IMR-90 (cell line): ENCODE measurements around the gene SHISA4. TPM values are rescaled to one million over a fixed set of nuclear protein-coding genes. Genes with fewer than 3 reads are reported as not detected.

Experiments used
- ATAC-seq: fragments of 200-7000 bp; cut with Tn5 transposase; 2 replicates; pipeline ENCODE4 v1.9.1; 2020; ENCODE audit warnings: low read depth, mild to moderate bottlenecking, moderate library complexity
- BruUV-seq: library from RNA; stranded (reverse); fragments of 400-500 nt; replicated peaks from 2 replicates; lab custom pipeline; 2021; lab: Mats Ljungman, UMichigan
- CTCF ChIA-PET: fragments of 300-600 bp; formaldehyde crosslinking; extraction: SDS; loops from one replicate; lab custom pipeline; 2021; ENCODE audit warnings: antibody characterized with exemption; lab: Yijun Ruan, JAX
- POLR2A ChIA-PET: fragments of 300-600 bp; sonication (Branson Sonifier 250); formaldehyde crosslinking; loops from one replicate; lab custom pipeline; 2022; ENCODE audit warnings: antibody characterized with exemption; ENCODE audit not compliant: unreplicated experiment; lab: Charles Lee
- DNase-seq: peaks from one replicate; pipeline ENCODE4 v3.0.0; 2013
- H2AFZ ChIP-seq: replicated peaks from 2 replicates; pipeline ENCODE3; 2013; ENCODE audit warnings: low read length, mild to moderate bottlenecking; ENCODE audit not compliant: poor library complexity
- H2AK5ac ChIP-seq: 2 replicates; pipeline ENCODE4 v1.6.1; 2013; ENCODE audit warnings: low read depth, low read length, inconsistent platforms
- H2AK9ac ChIP-seq: replicated peaks from 2 replicates; pipeline ENCODE3; 2013; ENCODE audit warnings: mild to moderate bottlenecking, low read depth, low read length, moderate library complexity; ENCODE audit not compliant: poor library complexity
- H2BK120ac ChIP-seq: 2 replicates; pipeline ENCODE4 v1.6.1; 2013; ENCODE audit warnings: low read depth, low read length, inconsistent platforms
- H2BK15ac ChIP-seq: 3 replicates; pipeline ENCODE4 v1.6.1; 2013; ENCODE audit warnings: low read depth, low read length, inconsistent platforms
- H2BK20ac ChIP-seq: 2 replicates; pipeline ENCODE4 v1.6.1; 2013; ENCODE audit warnings: low read depth, mild to moderate bottlenecking, inconsistent platforms, low read length, moderate library complexity
- H2BK5ac ChIP-seq: 2 replicates; pipeline ENCODE4 v1.6.1; 2013; ENCODE audit warnings: mild to moderate bottlenecking, low read depth, low read length, inconsistent platforms; ENCODE audit not compliant: poor library complexity, severe bottlenecking
- H3K14ac ChIP-seq: replicated peaks from 2 replicates; pipeline ENCODE4 v1.6.1; 2013; ENCODE audit warnings: low read depth, low read length, inconsistent platforms
- H3K18ac ChIP-seq: 2 replicates; pipeline ENCODE4 v1.6.1; 2013; ENCODE audit warnings: low read depth, low read length, control low read depth
- H3K23ac ChIP-seq: 2 replicates; pipeline ENCODE4 v1.6.1; 2013; ENCODE audit warnings: low read depth, low read length, inconsistent platforms
- H3K27ac ChIP-seq: 2 replicates; pipeline ENCODE4 v1.5.1; 2013; ENCODE audit warnings: mild to moderate bottlenecking, control low read depth, low read length; ENCODE audit not compliant: insufficient read depth
- H3K27me3 ChIP-seq: 2 replicates; pipeline ENCODE4 v1.6.1; 2013; ENCODE audit warnings: low read length; ENCODE audit not compliant: control insufficient read depth, insufficient read depth
- H3K36me3 ChIP-seq: 2 replicates; pipeline ENCODE4 v1.6.1; 2013; ENCODE audit warnings: low read length, mixed read lengths; ENCODE audit not compliant: control insufficient read depth, insufficient read depth
- H3K4ac ChIP-seq: 2 replicates; pipeline ENCODE4 v1.6.1; 2013; ENCODE audit warnings: low read depth, low read length, inconsistent platforms
- H3K4me1 ChIP-seq: 2 replicates; pipeline ENCODE4 v1.6.1; 2013; ENCODE audit warnings: low read length, mixed read lengths; ENCODE audit not compliant: control insufficient read depth, insufficient read depth
- H3K4me2 ChIP-seq: 2 replicates; pipeline ENCODE4 v1.6.1; 2013; ENCODE audit warnings: low read depth, mild to moderate bottlenecking, control low read depth, low read length, moderate library complexity
- H3K4me3 ChIP-seq: 2 replicates; pipeline ENCODE4 v1.5.1; 2013; ENCODE audit warnings: low read depth, mild to moderate bottlenecking, control low read depth, low read length, moderate library complexity; ENCODE audit not compliant: insufficient read depth
- H3K56ac ChIP-seq: 2 replicates; pipeline ENCODE4 v1.6.1; 2013; ENCODE audit warnings: low read length, inconsistent platforms; ENCODE audit not compliant: insufficient read depth; ENCODE audit errors: extremely low read depth
- H3K79me1 ChIP-seq, 2 experiments: 2 replicates each; pipeline ENCODE4 v1.6.1; 2013; ENCODE audit warnings: low read length in 2 of 2, inconsistent platforms in 1 of 2, low read depth in 1 of 2
- H3K9ac ChIP-seq: 2 replicates; pipeline ENCODE4 v1.6.1; 2013; ENCODE audit warnings: low read depth, low read length, control low read depth
- H3K9me1 ChIP-seq: 2 replicates; pipeline ENCODE4 v1.6.1; 2013; ENCODE audit warnings: low read length, inconsistent platforms; ENCODE audit not compliant: insufficient read depth
- H3K9me3 ChIP-seq: 2 replicates; pipeline ENCODE4 v1.6.1; 2013; ENCODE audit warnings: low read length; ENCODE audit not compliant: control insufficient read depth, insufficient read depth
- H4K20me1 ChIP-seq: 2 replicates; pipeline ENCODE4 v1.6.1; 2013; ENCODE audit warnings: low read length, inconsistent platforms; ENCODE audit not compliant: insufficient read depth
- H4K5ac ChIP-seq: 2 replicates; pipeline ENCODE4 v1.6.1; 2013; ENCODE audit warnings: mild to moderate bottlenecking, low read depth, low read length, control low read depth
- H4K8ac ChIP-seq, 2 experiments: 2 replicates each; pipeline ENCODE4 v1.6.1; 2013; ENCODE audit warnings: low read depth in 2 of 2, low read length in 2 of 2, control low read depth in 1 of 2, inconsistent platforms in 1 of 2
- H4K91ac ChIP-seq: 2 replicates; pipeline ENCODE4 v1.6.1; 2013; ENCODE audit warnings: low read depth, low read length, inconsistent platforms; ENCODE audit not compliant: insufficient read depth
- CEBPB ChIP-seq: IDR thresholded peaks from 2 replicates; pipeline ENCODE4 v1.6.1; 2012; ENCODE audit warnings: low read depth, low read length, improper control_type of control experiment
- MAZ ChIP-seq: IDR thresholded peaks from 2 replicates; pipeline ENCODE4 v1.6.1; 2012; ENCODE audit warnings: low read depth, mild to moderate bottlenecking, low read length, improper control_type of control experiment, moderate library complexity, borderline replicate concordance
- WGBS, 2 experiments: methylation state at CpG; one replicate each; pipeline versions ENCODE4 v1.1.5 to v1.1.7; 2013; ENCODE audit warnings: missing lambda C conversion rate in 2 of 2; ENCODE audit not compliant: insufficient read length in 1 of 2; ENCODE audit errors: extremely low coverage in 2 of 2; 5-methylcytosine and 5-hydroxymethylcytosine counted together
- dilution Hi-C: fragments of 300-500 bp; cut with HindIII; formaldehyde crosslinking; loops from one replicate; pipeline ENCODE4 v1.14.3; 2018; ENCODE audit warnings: low sequenced_read_pairs; ENCODE audit not compliant: unreplicated experiment
- in situ Hi-C: fragments of 300-500 bp; cut with MboI; formaldehyde crosslinking; loops from 3 replicates; pipeline ENCODE4 v1.14.3; 2019; ENCODE audit warnings: low sequenced_read_pairs, inconsistent platforms, mixed read lengths
- intact Hi-C: fragments of 100-400 bp; cut with micrococcal nuclease; formaldehyde crosslinking; loops from 2 replicates; pipeline ENCODE4 v1.10.0; 2022
- polyA plus RNA-seq, 3 experiments: library from polyadenylated mRNA; depleted of rRNA; stranded (reverse); fragments of >200 nt; gene quantifications; 2 replicates each; pipeline ENCODE4 v1.2.3, GENCODE V29; 2012; ENCODE audit warnings: low replicate concordance in 1 of 3
- total RNA-seq: library from RNA; depleted of rRNA; stranded (reverse); fragments of >200 nt; gene quantifications from 2 replicates; pipeline ENCODE4 v1.2.3, GENCODE V29; 2012

The SHISA4 gene
- total and polyA plus RNA-seq, 2 of the 4 experiments (the other 2 are of a cell fraction): 10.0 to 34.8 TPM

- Histone ChIP-seq H3K4me2 (no peak overlapping the region), H2BK120ac (no peak overlapping the region), H3K4me1 (peaks cover 5% of the 10 kb centered on the region), H2AK5ac (no peak overlapping the region), H4K8ac (no peak overlapping the region), H2AFZ (no peak overlapping the region), H3K9ac (no peak overlapping the region), H4K20me1 (peaks cover 30% of the 10 kb centered on the region; the same call in 1 of the 2 replicates), H3K14ac (no peak overlapping the region), H2BK20ac (no peak overlapping the region), H3K27me3 (no peaks in the 10 kb centered on the region), H4K91ac (no peak overlapping the region), H3K27ac (no peak overlapping the region), H3K79me1 (peaks cover 25 to 60% of the 10 kb centered on the region in 2 experiments), H3K23ac (no peak overlapping the region), H3K4ac (no peak overlapping the region), H3K18ac (no peak overlapping the region), H2BK5ac (no peak overlapping the region), H3K36me3 (peaks cover 2% of the 10 kb centered on the region; the same call in 1 of the 2 replicates), H3K9me3 (no peaks in the 10 kb centered on the region), H2BK15ac (no peak overlapping the region), H4K5ac (no peak overlapping the region), H2AK9ac (no peak overlapping the region), H3K56ac (no peak overlapping the region), H3K4me3 (no peak overlapping the region), H3K9me1 (peaks cover 3% of the 10 kb centered on the region; the same call in 1 of the 2 replicates)
- peak; percentile 56 for TF ChIP-seq CEBPB
- TF ChIP-seq MAZ: no peak
- in situ Hi-C loops (no loop called here), intact Hi-C loops (no loop called here), dilution Hi-C loops (no loop called here)
- ATAC-seq (no peak), DNase-seq (no peak)
- WGBS, 2 experiments: no CpG with 5 or more reads among the region's 2 CpGs
- CTCF ChIA-PET: interaction anchor here (0.7 kb wide), 1 partner anchor 41 kb away, joined by 3 read pairs; no protein-coding TSS in a partner anchor
- BruUV-seq: no TSS peak
- POLR2A ChIA-PET: no interaction called here
Measured at GRCh38 chr1:201842472-201843027, 46.1 kb upstream of the SHISA4 start.
